ENCODE data around the gene KIAA1217.

KIAA1217 gene

GRCh38 chr10:24590697-24591457 lies 381.9 kb downstream of the KIAA1217 start:
- TF ChIP-seq CTCF (IDR thresholded peaks at IDR 0.05; ENCODE audit: borderline replicate concordance, control extremely low read depth, extremely low read depth, insufficient read depth, missing control alignments), result no peak
- DNase-seq (ENCODE audit: low spot score), result no peak
- in situ Hi-C loops (cut with MboI; ENCODE audit: low sequenced_read_pairs, unreplicated experiment), result no loop called here

- in situ Hi-C loops (cut with MboI; ENCODE audit: low sequenced_read_pairs, unreplicated experiment), result no loop called here
- no peak for DNase-seq (ENCODE audit: low spot score)
- TF ChIP-seq CTCF (IDR thresholded peaks at IDR 0.05; ENCODE audit: borderline replicate concordance, control extremely low read depth, extremely low read depth, insufficient read depth, missing control alignments), result no peak
Measured at GRCh38 chr10:24596217-24596930, 387.4 kb downstream of the KIAA1217 start.

DNA sequence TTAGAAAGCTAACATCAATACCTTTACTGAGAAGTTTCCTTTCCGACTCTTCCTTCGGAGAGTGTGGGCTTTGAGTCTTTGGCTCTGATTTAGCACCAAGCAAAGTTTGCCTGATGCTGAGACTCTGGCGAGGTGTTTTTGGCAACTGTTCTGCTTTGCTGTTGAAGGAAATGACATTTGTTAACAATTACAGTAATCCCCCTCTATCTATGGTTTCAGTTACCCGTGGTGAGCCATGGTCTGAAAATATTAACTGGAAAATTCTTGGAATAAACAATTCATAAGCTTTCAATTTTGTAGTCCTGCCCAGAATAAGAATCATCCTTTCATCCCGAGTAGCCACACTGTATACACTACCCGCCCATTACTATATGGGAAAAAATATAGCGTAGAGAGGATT lies 388.5 kb downstream of the KIAA1217 start:
- TF ChIP-seq CTCF (IDR thresholded peaks at IDR 0.05; ENCODE audit: borderline replicate concordance, control extremely low read depth, extremely low read depth, insufficient read depth, missing control alignments), result no peak
- DNase-seq (ENCODE audit: low spot score), result no peak
- in situ Hi-C loops (cut with MboI; ENCODE audit: low sequenced_read_pairs, unreplicated experiment), result no loop called here
